GM23248 (cell line): ENCODE measurements around the gene P3R3URF. TPM values are rescaled to one million over a fixed set of nuclear protein-coding genes. Genes with fewer than 3 reads are reported as not detected.

Experiments used
- DNase-seq: peaks from one replicate; pipeline ENCODE4 v3.0.0-alpha.2; 2015
- H2AFZ ChIP-seq: fragments of 200-600 bp; sonication (generic); 2 replicates; pipeline ENCODE4 v1.6.1; 2016; ENCODE audit warnings: antibody characterized with exemption
- H3F3A ChIP-seq: fragments of 200-600 bp; sonication (generic); 2 replicates; pipeline ENCODE4 v1.6.1; 2016; ENCODE audit warnings: mild to moderate bottlenecking, antibody characterized with exemption, mixed run types; ENCODE audit not compliant: insufficient read depth
- H3K27ac ChIP-seq: fragments of 200-600 bp; sonication (generic); 2 replicates; pipeline ENCODE4 v1.5.1; 2016; ENCODE audit warnings: mild to moderate bottlenecking
- H3K27me3 ChIP-seq: fragments of 200-600 bp; sonication (generic); replicated peaks from 2 replicates; pipeline ENCODE4 v1.6.1; 2016; ENCODE audit warnings: mild to moderate bottlenecking; ENCODE audit not compliant: insufficient read depth
- H3K36me3 ChIP-seq: fragments of 200-600 bp; sonication (generic); 2 replicates; pipeline ENCODE4 v1.6.1; 2016; ENCODE audit warnings: low read depth, mild to moderate bottlenecking
- H3K4me1 ChIP-seq: fragments of 200-600 bp; sonication (generic); 2 replicates; pipeline ENCODE4 v1.6.1; 2016; ENCODE audit warnings: mild to moderate bottlenecking; ENCODE audit not compliant: insufficient read depth
- H3K4me2 ChIP-seq: fragments of 200-600 bp; sonication (generic); one replicate; pipeline ENCODE4 v1.6.1; 2016; ENCODE audit warnings: mild to moderate bottlenecking; ENCODE audit not compliant: unreplicated experiment
- H3K4me3 ChIP-seq: fragments of 200-600 bp; sonication (generic); 2 replicates; pipeline ENCODE4 v1.5.1; 2016; ENCODE audit warnings: mild to moderate bottlenecking
- H3K79me2 ChIP-seq: fragments of 200-600 bp; sonication (generic); 2 replicates; pipeline ENCODE4 v1.6.1; 2016; ENCODE audit warnings: mild to moderate bottlenecking; ENCODE audit not compliant: insufficient read depth
- H3K9ac ChIP-seq: fragments of 200-600 bp; sonication (generic); 2 replicates; pipeline ENCODE4 v1.6.1; 2016; ENCODE audit warnings: mild to moderate bottlenecking
- H3K9me2 ChIP-seq: fragments of 200-600 bp; sonication (generic); 2 replicates; pipeline ENCODE4 v1.6.1; 2016; ENCODE audit warnings: mixed run types, mild to moderate bottlenecking, moderate library complexity; ENCODE audit not compliant: insufficient read depth
- H3K9me3 ChIP-seq: fragments of 200-600 bp; sonication (generic); one replicate; pipeline ENCODE4 v1.6.1; 2017; ENCODE audit warnings: low read depth
- H4K20me1 ChIP-seq: fragments of 200-600 bp; sonication (generic); 2 replicates; pipeline ENCODE4 v1.6.0; 2016; ENCODE audit not compliant: insufficient read depth
- EZH2 ChIP-seq: fragments of 200-600 bp; sonication (generic); IDR thresholded peaks from 2 replicates; pipeline ENCODE4 v1.6.1; 2018; ENCODE audit warnings: antibody characterized with exemption, mild to moderate bottlenecking; ENCODE audit not compliant: insufficient read depth, poor library complexity, severe bottlenecking
- EZH2phosphoT487 ChIP-seq: fragments of 200-600 bp; sonication (generic); IDR thresholded peaks from 2 replicates; pipeline ENCODE4 v1.6.1; 2018; ENCODE audit warnings: antibody characterized with exemption, moderate library complexity, mild to moderate bottlenecking, low read depth; ENCODE audit not compliant: insufficient read depth
- WGBS, 2 experiments: methylation state at CpG; one replicate each; pipeline ENCODE4 v1.1.6; 2015 to 2017; ENCODE audit warnings: low lambda C conversion rate in 2 of 2, low coverage in 1 of 2; ENCODE audit errors: missing lambda C conversion rate in 2 of 2; 5-methylcytosine and 5-hydroxymethylcytosine counted together
- in situ Hi-C: fragments of 300-500 bp; cut with MboI; formaldehyde crosslinking; loops from 2 replicates; pipeline ENCODE4 v1.15.0; 2020
- polyA plus RNA-seq: library from polyadenylated mRNA; unstranded; fragments of >200 nt; fragmentation: Nextera tagmentation; extraction: Ambion mirVana; gene quantifications from 2 replicates; pipeline ENCODE4 v1.2.1, GENCODE V29; 2016
- total RNA-seq: library from RNA; depleted of rRNA; stranded (reverse); fragments of >200 nt; shearing (Covaris generic); gene quantifications from 2 replicates; pipeline ENCODE4 v1.2.3, GENCODE V29; 2014

P3R3URF gene
- total and polyA plus RNA-seq, 2 experiments from 2014 or later: not detected

DNA sequence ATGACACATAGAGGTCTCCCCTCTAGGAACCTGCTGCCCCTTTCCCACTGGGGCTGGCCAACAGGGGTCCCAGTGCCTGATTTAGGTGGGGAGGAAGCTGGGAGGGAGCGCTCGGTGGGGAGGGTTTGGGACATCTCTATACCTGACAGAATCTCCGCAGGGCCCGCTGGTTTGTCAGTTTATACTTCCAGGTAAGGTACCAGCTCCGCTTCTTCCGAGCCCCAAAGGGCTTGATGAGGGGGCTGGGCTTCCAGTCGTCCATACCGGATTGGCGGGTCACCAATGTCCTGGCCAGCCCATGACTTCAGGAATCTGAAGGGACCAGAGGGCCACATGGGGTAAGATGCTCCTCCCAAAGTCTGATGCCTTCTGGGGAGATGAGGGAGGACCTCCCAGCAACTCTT, 21.3 kb upstream of the P3R3URF start:
- H3K9me3 ChIP-seq: no peaks in the 10 kb centered on the region
- peaks cover 6% of the 10 kb centered on the region for H3K79me2 ChIP-seq
- H3K9me2 ChIP-seq: no peaks in the 10 kb centered on the region
- H3K27me3 ChIP-seq: no peaks in the 10 kb centered on the region
- peak overlapping the region; percentile 88 for H2AFZ ChIP-seq
- H3K4me1 ChIP-seq: peaks cover 9% of the 10 kb centered on the region; the same call in 1 of the 2 replicates
- H3K4me3 ChIP-seq: peak overlapping the region; percentile 97
- in situ Hi-C loops: no loop called here
- no peaks in the 10 kb centered on the region for H3F3A ChIP-seq
- no peak for TF ChIP-seq EZH2phosphoT487
- no peak for TF ChIP-seq EZH2
- peak overlapping the region; percentile 88 for H3K4me2 ChIP-seq
- H4K20me1 ChIP-seq: no peaks in the 10 kb centered on the region
- peak; percentile 35 for DNase-seq
- H3K27ac ChIP-seq: no peak overlapping the region
- WGBS, 2 experiments: 43 to 46% methylated on average over 8 to 9 of the region's 9 CpGs
- H3K9ac ChIP-seq: peak overlapping the region; percentile 91
- no peaks in the 10 kb centered on the region for H3K36me3 ChIP-seq

DNA sequence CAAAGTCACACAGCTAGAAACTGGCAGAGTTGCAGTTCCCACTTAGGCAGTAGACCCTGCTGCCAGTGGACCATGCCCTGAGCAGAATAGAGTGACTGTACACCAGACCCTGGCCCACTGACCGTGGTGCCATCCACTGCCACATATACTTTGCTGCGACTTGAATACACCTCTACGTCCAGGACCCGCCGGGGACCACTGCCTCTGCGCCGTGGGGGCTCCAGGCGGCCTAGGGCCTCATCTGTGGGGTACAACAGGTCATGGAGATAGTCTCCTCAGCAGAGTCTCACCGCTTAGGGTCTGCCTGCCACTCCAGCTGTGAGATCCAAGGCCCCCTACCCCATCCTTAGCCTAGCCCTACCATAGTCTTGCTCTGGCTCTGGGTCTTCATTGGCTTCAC, 20.3 kb upstream of the P3R3URF start:
- Histone ChIP-seq H3F3A (no peaks in the 10 kb centered on the region), H2AFZ (no peak overlapping the region), H3K4me1 (peaks cover 9% of the 10 kb centered on the region; the same call in 1 of the 2 replicates), H3K9ac (no peak overlapping the region), H3K36me3 (no peaks in the 10 kb centered on the region), H3K4me3 (no peak overlapping the region), H3K4me2 (no peak overlapping the region), H3K27ac (no peak overlapping the region), H3K9me3 (no peaks in the 10 kb centered on the region), H3K27me3 (no peaks in the 10 kb centered on the region), H4K20me1 (no peaks in the 10 kb centered on the region), H3K79me2 (peaks cover 6% of the 10 kb centered on the region), H3K9me2 (no peaks in the 10 kb centered on the region)
- TF ChIP-seq EZH2: no peak
- WGBS, 2 experiments: 88 to 90% methylated on average over 9 of the region's 9 CpGs
- in situ Hi-C loops: no loop called here
- DNase-seq: no peak

DNA sequence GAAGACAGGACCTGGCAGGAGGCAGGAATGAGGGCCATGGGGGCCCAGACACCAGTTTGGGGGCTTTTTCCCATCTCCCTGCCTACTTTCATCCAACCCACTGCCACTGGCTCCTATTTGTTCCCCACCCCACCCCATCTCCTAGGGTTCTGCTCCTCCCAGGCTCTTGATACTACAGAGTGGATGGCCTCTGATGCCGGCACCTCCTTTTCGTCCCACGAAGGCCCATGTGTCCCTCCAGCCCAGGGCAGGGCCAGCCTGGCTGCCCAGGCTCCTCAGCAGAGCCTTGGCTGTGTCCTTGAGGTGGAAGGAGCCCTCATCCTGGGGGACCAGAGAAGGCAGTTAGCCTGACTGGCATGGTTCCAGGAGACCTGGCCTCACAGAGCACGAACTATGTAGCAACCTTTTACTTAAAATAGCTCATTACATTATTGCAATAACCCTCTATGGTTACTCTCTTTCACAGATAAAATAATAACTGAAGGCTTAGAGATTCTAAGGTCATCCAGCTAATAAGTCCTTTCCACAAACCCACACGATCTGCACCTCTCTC, 18.4 kb upstream of the P3R3URF start:
- in situ Hi-C loops: no loop called here
- H3K4me1 ChIP-seq: peaks cover 9% of the 10 kb centered on the region; the same call in 1 of the 2 replicates
- no peak for DNase-seq
- no peak for TF ChIP-seq EZH2phosphoT487
- no peak for TF ChIP-seq EZH2
- H3K36me3 ChIP-seq: no peaks in the 10 kb centered on the region
- no peaks in the 10 kb centered on the region for H3F3A ChIP-seq
- no peak overlapping the region for H2AFZ ChIP-seq
- H3K9ac ChIP-seq: no peak overlapping the region
- H3K4me3 ChIP-seq: no peak overlapping the region
- no peaks in the 10 kb centered on the region for H3K9me3 ChIP-seq
- H3K4me2 ChIP-seq: no peak overlapping the region
- H3K27ac ChIP-seq: no peak overlapping the region
- H3K79me2 ChIP-seq: peaks cover 6% of the 10 kb centered on the region
- no peaks in the 10 kb centered on the region for H3K27me3 ChIP-seq
- WGBS, 2 experiments: 73 to 84% methylated on average over 5 of the region's 5 CpGs
- H3K9me2 ChIP-seq: no peaks in the 10 kb centered on the region
- no peaks in the 10 kb centered on the region for H4K20me1 ChIP-seq

DNA sequence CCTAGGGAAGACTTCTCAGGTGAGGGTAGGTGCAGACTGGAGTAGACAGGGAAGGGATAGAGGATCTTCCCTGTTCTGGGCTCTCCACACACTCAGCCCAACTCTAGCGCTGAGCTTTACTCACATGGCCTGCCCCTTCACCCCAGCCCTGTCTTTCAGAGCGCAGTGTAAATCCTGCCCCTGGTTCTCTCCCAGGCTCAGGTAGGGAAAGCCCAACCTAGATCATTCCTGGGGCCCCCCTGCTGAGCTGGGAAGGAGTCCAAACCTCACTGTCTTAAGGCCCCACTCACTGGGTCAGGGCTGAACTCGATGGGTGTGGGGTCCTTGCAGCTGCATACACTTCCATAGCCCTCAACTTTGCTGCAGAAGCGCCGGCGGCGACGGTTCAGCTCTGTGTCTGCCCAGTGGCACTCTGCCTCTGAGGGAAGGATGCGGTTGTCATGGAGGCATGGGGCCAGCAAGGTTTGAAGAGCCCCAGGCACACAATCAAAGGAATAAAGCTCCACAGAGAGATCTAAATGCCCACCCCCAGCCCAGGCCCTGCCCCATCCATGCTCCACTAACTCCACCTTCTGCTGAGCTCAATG, 17.8 kb upstream of the P3R3URF start:
- Histone ChIP-seq H3K4me1 (peaks cover 9% of the 10 kb centered on the region; the same call in 1 of the 2 replicates), H3K9ac (no peak overlapping the region), H2AFZ (no peak overlapping the region), H3K79me2 (peaks cover 6% of the 10 kb centered on the region), H3F3A (no peaks in the 10 kb centered on the region), H3K27ac (no peak overlapping the region), H3K4me3 (no peak overlapping the region), H3K27me3 (no peaks in the 10 kb centered on the region), H3K4me2 (no peak overlapping the region), H3K9me3 (no peaks in the 10 kb centered on the region), H3K36me3 (no peaks in the 10 kb centered on the region), H3K9me2 (no peaks in the 10 kb centered on the region), H4K20me1 (no peaks in the 10 kb centered on the region)
- TF ChIP-seq EZH2 (no peak), EZH2phosphoT487 (no peak)
- 96 to 97% methylated on average over 8 of the region's 9 CpGs for WGBS, 2 experiments
- no peak for DNase-seq
- in situ Hi-C loops: no loop called here

DNA sequence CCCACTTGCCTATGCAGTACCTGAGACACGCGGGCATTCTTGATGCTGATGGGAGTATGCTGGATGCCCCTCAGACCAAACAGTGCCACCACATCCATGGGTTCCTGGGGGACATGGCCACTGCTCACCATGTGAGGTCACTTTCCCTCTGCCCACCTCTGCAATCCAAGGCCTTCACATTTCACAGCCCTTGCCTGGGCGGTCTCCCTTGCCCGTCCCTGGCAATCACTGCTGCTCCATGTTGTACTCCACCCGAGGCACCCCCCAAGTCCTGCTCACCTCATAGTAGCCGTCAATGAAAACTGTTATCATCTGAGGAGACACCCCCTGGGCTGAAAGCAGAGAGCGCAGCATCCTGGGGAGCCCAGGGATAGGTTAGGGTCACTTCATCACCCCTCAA, 17.0 kb upstream of the P3R3URF start:
- Histone ChIP-seq H3K27me3 (no peaks in the 10 kb centered on the region), H3K4me3 (no peak overlapping the region), H3K4me2 (no peak overlapping the region), H2AFZ (no peak overlapping the region), H3F3A (no peaks in the 10 kb centered on the region), H3K27ac (no peak overlapping the region), H3K4me1 (peaks cover 9% of the 10 kb centered on the region; the same call in 1 of the 2 replicates), H4K20me1 (no peaks in the 10 kb centered on the region), H3K79me2 (peaks cover 6% of the 10 kb centered on the region), H3K9me2 (no peaks in the 10 kb centered on the region), H3K36me3 (no peaks in the 10 kb centered on the region), H3K9me3 (no peaks in the 10 kb centered on the region), H3K9ac (no peak overlapping the region)
- TF ChIP-seq EZH2 (no peak), EZH2phosphoT487 (no peak)
- 94 to 99% methylated on average over 7 of the region's 7 CpGs for WGBS, 2 experiments
- in situ Hi-C loops: no loop called here
- no peak for DNase-seq
